Cardiac ventricle fibroblast (primary cell): Measurements from ENCODE around the gene C17orf67. TPM values are rescaled to one million over a fixed set of nuclear protein-coding genes. Genes with fewer than 3 reads are reported as not detected.

Source experiments
- total RNA-seq: library from RNA; depleted of rRNA; stranded (reverse); fragments of >200 nt; gene quantifications from 2 replicates; pipeline ENCODE4 v1.2.3, GENCODE V29; 2015

Gene C17orf67, protein sequence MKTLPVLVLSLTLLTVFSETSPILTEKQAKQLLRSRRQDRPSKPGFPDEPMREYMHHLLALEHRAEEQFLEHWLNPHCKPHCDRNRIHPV
- total RNA-seq = 0.31 and 0.39 TPM in 2 replicates

GRCh38 chr17:56833809-56834379 is at the start of gene C17orf67, which contains the start of gene DGKE:
C17orf67 (minus strand) TSS chr17:56833920; CDS start chr17:56815810, 18,110 bp downstream.
DGKE (plus strand) TSS chr17:56834151; CDS start chr17:56834796, 645 bp downstream.

Other genes starting within 250 kb of the C17orf67 start
- gene NOG, start 240.2 kb downstream of the C17orf67 start, total RNA-seq = not detected in 2 replicates
- gene DGKE, start 231 bp upstream of the C17orf67 start, total RNA-seq = 1.5 and 4.3 TPM in 2 replicates
- 36.3 and 40.1 TPM in 2 replicates for gene TRIM25, start 80.1 kb upstream of the C17orf67 start, total RNA-seq
- 8.1 and 12.0 TPM in 2 replicates for gene COIL, start 127.1 kb upstream of the C17orf67 start, total RNA-seq
- gene SCPEP1, start 144.2 kb upstream of the C17orf67 start, total RNA-seq = 104 and 120 TPM in 2 replicates